Activated naive CD8-positive, alpha-beta T cell treated with anti-CD3 and anti-CD28 coated beads, Interleukin-2, amount 10 ng/mL, durations not matched to agents 7 days and 5 days (primary cell): ENCODE measurements around the gene SUCLG2. TPM values are rescaled to one million over a fixed set of nuclear protein-coding genes. Genes with fewer than 3 reads are reported as not detected.
"Not testable (repeated sequence)": the region's sequence is repeated elsewhere in the genome, so short reads cannot be mapped to it uniquely, and the experiment has no call there.

ENCODE experiments used
- ATAC-seq: fragments of 150-1000 bp; cut with Tn5 transposase; one replicate; pipeline ENCODE4 v1.10.0; 2021; ENCODE audit warnings: low read depth, moderate library complexity
- POLR2A ChIA-PET: fragments of 350-600 bp; sonication (Branson Sonifier 250); formaldehyde crosslinking; loops from one replicate; lab custom pipeline; 2021; ENCODE audit warnings: antibody characterized with exemption; lab: Charles Lee
- DNase-seq: peaks from one replicate; pipeline ENCODE4 v3.0.0; 2021
- H3K27ac Mint-ChIP-seq: one replicate; pipeline ENCODE4 v1.8.0; 2022; ENCODE audit warnings: mild to moderate bottlenecking, mixed read lengths
- H3K27me3 Mint-ChIP-seq: one replicate; pipeline ENCODE4 v1.8.0; 2022; ENCODE audit warnings: mild to moderate bottlenecking, moderate library complexity, mixed read lengths
- H3K36me3 Mint-ChIP-seq: one replicate; pipeline ENCODE4 v1.8.0; 2021; ENCODE audit warnings: mild to moderate bottlenecking, mixed read lengths
- H3K4me1 Mint-ChIP-seq: one replicate; pipeline ENCODE4 v1.8.0; 2021; ENCODE audit warnings: mixed read lengths
- H3K4me3 Mint-ChIP-seq: one replicate; pipeline ENCODE4 v1.8.0; 2022; ENCODE audit warnings: mild to moderate bottlenecking, moderate library complexity, mixed read lengths
- H3K9me3 Mint-ChIP-seq: one replicate; pipeline ENCODE4 v1.8.0; 2021; ENCODE audit warnings: mixed read lengths
- total RNA-seq, 2 experiments: library from RNA; stranded (reverse); gene quantifications; one replicate each; pipeline ENCODE4 v1.2.3, GENCODE V29; 2021

SUCLG2 gene
- total RNA-seq, 2 experiments from 2014 or later, result 64.0 to 68.2 TPM

- Mint-ChIP-seq H3K4me1 (peaks cover 12% of the 10 kb centered on the region), H3K36me3 (peaks cover 55% of the 10 kb centered on the region), H3K9me3 (no peaks in the 10 kb centered on the region), H3K27ac (no peak overlapping the region), H3K4me3 (no peak overlapping the region), H3K27me3 (no peaks in the 10 kb centered on the region)
- DNase-seq, result no peak
- ATAC-seq, result no peak
- POLR2A ChIA-PET, result interaction anchor here (0.6 kb wide), 1 partner anchor 124 kb away, joined by 7 read pairs; no protein-coding TSS in a partner anchor
Observed at GRCh38 chr3:67559029-67559605, 95.3 kb downstream of the SUCLG2 start.

DNA sequence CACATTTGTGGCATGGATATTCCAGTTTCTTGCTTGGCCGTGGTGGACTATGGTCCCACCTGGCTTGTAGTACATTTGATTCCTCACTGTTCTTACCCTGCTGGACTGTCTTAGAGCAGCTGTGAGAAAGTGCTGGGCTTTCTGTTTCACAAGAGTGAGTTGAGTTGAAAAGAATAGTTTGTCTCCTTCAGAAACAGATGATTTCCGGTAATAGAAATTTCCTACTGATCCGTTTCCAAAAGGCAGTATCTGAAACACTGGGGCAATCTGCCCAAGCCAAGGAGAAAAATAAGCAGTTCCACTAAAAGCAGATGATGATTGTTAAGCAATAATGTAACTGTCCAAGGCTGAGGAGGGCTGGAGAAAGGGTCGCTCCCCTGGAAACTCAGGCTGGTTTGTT, 96.0 kb downstream of the SUCLG2 start:
- Mint-ChIP-seq H3K4me3 (no peak overlapping the region), H3K36me3 (peaks cover 54% of the 10 kb centered on the region), H3K4me1 (peaks cover 12% of the 10 kb centered on the region), H3K27ac (no peak overlapping the region), H3K27me3 (no peaks in the 10 kb centered on the region), H3K9me3 (no peaks in the 10 kb centered on the region)
- ATAC-seq (no peak), DNase-seq (no peak)
- POLR2A ChIA-PET, result interaction anchor here (0.6 kb wide), 1 partner anchor 125 kb away, joined by 7 read pairs; no protein-coding TSS in a partner anchor

GRCh38 chr3:67557848-67558355, 96.5 kb downstream of the SUCLG2 start:
- peaks cover 12% of the 10 kb centered on the region for H3K4me1 Mint-ChIP-seq
- POLR2A ChIA-PET, result no interaction called here
- no peak for DNase-seq
- ATAC-seq, result no peak
- H3K27ac Mint-ChIP-seq, result no peak overlapping the region
- H3K36me3 Mint-ChIP-seq, result peaks cover 55% of the 10 kb centered on the region
- no peak overlapping the region for H3K4me3 Mint-ChIP-seq
- no peaks in the 10 kb centered on the region for H3K27me3 Mint-ChIP-seq
- no peaks in the 10 kb centered on the region for H3K9me3 Mint-ChIP-seq

DNA sequence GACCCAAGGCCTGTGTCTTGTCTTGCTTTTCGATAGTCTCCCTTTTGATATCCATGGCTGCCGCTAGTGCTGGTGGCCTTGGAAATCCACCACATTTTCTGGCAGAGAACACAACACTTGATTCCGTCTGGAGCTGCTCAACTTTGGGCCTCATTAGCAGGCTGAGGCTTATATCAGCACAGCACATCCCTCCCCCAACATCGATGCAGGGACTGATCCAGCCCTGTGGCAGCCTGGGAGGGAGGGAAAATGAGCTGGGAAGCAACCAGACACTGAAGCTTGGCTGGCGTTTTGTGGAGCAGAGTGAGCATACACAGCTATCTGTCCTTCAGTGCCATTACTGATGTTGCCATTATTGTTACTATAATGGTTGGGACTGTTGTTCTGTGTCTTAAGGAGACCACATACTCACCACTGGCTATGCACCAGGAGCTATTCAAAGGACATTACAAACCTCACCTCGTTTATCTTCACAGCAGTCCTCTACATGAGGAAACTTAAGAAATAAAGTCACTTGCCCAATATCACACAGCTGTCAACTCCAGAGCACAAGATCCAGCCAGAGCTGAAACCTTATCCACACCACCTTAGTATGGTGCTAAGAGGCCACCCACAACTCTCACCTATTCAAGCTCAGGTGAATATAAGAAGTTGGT, 102.9 kb downstream of the SUCLG2 start:
- DNase-seq (no peak), ATAC-seq (no peak)
- no peaks in the 10 kb centered on the region for H3K27me3 Mint-ChIP-seq
- POLR2A ChIA-PET, result no interaction called here
- no peaks in the 10 kb centered on the region for H3K9me3 Mint-ChIP-seq
- peaks cover 49% of the 10 kb centered on the region for H3K36me3 Mint-ChIP-seq
- no peak overlapping the region for H3K27ac Mint-ChIP-seq
- no peak overlapping the region for H3K4me3 Mint-ChIP-seq
- peaks cover 10% of the 10 kb centered on the region for H3K4me1 Mint-ChIP-seq

- Mint-ChIP-seq H3K27me3 (no peaks in the 10 kb centered on the region), H3K9me3 (no peaks in the 10 kb centered on the region), H3K27ac (no peak overlapping the region), H3K4me3 (no peak overlapping the region), H3K4me1 (peaks cover 6% of the 10 kb centered on the region), H3K36me3 (peaks cover 45% of the 10 kb centered on the region)
- POLR2A ChIA-PET, result no interaction called here
- no peak for DNase-seq
- ATAC-seq, result no peak
Observed at GRCh38 chr3:67550541-67550940, 103.9 kb downstream of the SUCLG2 start.

- POLR2A ChIA-PET, DNase-seq, H3K4me3 Mint-ChIP-seq, H3K27me3 Mint-ChIP-seq, ATAC-seq, H3K4me1 Mint-ChIP-seq, H3K27ac Mint-ChIP-seq: not testable (repeated sequence)
- Mint-ChIP-seq H3K9me3 (peaks cover 17% of the 10 kb centered on the region), H3K36me3 (peaks cover 57% of the 10 kb centered on the region)
Observed at GRCh38 chr3:67542502-67543250, 111.7 kb downstream of the SUCLG2 start.

DNA sequence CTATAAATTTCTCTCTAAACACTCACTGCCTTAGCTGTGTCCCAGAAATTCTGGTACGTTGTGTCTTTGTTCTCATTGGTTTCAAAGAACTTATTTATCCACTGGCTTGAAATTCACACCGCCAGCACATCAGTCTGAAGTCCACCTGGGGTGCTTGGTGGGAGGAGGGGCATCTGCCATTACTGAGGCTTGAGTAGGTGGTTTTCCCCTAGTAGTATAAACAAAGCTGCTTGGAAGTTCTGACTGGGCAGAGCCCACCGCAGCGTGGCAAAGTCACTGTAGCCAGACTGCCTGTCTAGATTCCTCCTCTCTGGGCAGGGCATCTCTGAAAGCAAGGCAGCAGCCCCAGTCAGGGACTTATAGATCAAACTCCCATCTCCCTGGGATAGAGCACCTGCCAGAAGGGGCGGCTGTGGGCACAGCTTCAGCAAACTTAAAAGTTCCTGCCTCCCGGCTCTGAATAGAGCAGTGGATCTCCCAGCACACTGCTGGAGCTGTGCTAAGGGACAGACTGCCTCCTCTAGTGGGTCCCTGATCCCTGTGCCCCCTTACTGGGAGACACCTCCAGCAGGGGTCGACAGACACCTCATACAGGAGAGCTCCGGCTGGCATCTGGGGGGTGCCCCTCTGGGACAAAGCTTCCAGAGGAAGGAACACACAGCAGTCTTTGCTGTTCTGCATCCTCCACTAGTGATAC, 114.1 kb downstream of the SUCLG2 start:
- H3K36me3 Mint-ChIP-seq, result peaks cover 55% of the 10 kb centered on the region
- DNase-seq, result no peak
- H3K4me3 Mint-ChIP-seq, result no peak overlapping the region
- H3K27me3 Mint-ChIP-seq, result no peaks in the 10 kb centered on the region
- POLR2A ChIA-PET, result no interaction called here
- peaks cover 18% of the 10 kb centered on the region for H3K9me3 Mint-ChIP-seq
- no peak for ATAC-seq
- no peak overlapping the region for H3K27ac Mint-ChIP-seq
- peaks cover 6% of the 10 kb centered on the region for H3K4me1 Mint-ChIP-seq

DNA sequence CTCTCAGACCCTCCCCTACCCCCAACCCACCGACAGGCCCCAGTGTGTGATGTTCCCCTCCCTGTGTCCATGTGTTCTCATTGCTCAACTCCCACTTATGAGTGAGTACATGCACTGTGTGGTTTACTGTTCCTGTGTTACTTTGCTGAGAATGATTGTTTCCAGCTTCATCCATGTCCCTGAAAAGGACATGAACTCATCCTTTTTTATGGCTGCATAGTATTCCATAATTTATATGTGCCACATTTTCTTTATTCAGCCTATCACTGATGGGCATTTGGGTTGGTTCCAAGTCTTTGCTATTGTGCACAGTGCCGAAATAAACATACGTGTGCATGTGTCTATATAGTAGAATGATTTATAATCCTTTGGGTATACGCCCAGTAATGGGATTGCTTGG, 117.2 kb downstream of the SUCLG2 start:
- H3K4me3 Mint-ChIP-seq, H3K27ac Mint-ChIP-seq, H3K27me3 Mint-ChIP-seq, H3K4me1 Mint-ChIP-seq, DNase-seq, ATAC-seq, POLR2A ChIA-PET: not testable (repeated sequence)
- Mint-ChIP-seq H3K36me3 (peaks cover 45% of the 10 kb centered on the region), H3K9me3 (peaks cover 17% of the 10 kb centered on the region)

DNA sequence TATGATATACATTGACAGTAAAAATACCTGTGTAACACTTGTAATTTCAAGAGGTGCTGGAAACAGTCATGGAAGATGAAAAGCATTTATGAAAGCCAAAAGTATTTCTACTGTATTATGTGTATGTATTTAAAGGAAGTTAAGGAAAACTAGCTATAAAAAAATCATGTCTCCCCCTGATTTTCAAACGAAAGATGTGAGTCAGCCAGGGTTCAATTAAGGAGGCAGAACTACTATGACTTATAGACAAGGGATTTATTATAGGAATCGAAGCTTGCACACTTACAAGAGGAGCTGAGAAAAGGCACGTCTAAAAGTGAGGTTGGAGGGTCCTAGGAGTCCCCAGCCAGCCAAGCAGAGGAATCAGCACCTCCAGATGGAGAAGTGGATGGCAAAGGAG, 119.4 kb downstream of the SUCLG2 start:
- POLR2A ChIA-PET, result no interaction called here
- Mint-ChIP-seq H3K4me3 (no peak overlapping the region), H3K9me3 (peaks cover 13% of the 10 kb centered on the region), H3K27ac (no peak overlapping the region), H3K36me3 (peaks cover 34% of the 10 kb centered on the region), H3K4me1 (peaks cover 7% of the 10 kb centered on the region), H3K27me3 (no peaks in the 10 kb centered on the region)
- DNase-seq (no peak), ATAC-seq (no peak)

GRCh38 chr3:67534594-67534993, 119.8 kb downstream of the SUCLG2 start:
- DNase-seq (no peak), ATAC-seq (no peak)
- no peak overlapping the region for H3K4me3 Mint-ChIP-seq
- peaks cover 30% of the 10 kb centered on the region for H3K36me3 Mint-ChIP-seq
- no peak overlapping the region for H3K27ac Mint-ChIP-seq
- peaks cover 13% of the 10 kb centered on the region for H3K9me3 Mint-ChIP-seq
- H3K27me3 Mint-ChIP-seq, result no peaks in the 10 kb centered on the region
- peaks cover 7% of the 10 kb centered on the region for H3K4me1 Mint-ChIP-seq
- POLR2A ChIA-PET, result no interaction called here

DNA sequence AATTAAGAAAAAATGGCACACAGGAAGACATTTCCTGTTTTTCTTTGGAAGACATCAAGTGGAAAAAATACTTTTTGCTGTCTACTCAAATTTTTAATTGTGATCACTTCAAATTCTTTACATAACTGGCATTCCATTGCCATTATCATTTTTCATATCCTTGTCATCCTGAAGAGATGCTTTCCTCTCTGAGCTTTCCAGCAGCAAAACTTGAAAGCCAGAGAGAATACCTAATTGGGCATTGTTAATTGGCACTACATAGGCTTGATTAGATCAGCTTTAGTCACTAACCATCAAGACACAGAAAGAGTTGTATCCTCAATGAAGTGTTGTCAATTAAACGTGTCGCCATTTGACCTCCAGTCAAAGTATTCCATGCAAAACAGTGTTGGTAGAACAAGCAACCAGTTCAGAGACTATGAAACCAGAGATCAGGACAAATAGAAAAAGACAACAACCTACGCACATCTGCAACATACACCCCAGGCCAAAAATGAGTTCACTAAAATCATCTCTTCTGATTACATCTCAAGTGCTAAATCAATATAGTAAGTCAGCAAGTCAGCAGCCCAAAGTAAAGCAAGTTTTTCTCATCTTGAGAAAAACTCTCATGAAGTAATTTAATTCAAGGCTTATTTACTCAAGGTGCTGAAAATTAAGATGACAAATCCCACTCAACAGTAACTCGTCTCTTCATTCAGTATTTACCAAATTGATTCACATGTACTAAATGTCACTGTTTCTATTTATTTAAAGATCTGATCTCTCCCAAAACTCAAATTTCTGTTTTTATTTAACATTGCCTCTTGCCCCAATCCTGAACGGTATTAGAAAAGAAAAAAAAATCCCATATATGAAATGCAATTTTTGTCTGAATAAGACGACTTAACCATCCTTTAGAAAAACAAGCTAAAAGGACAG, 123.0 kb downstream of the SUCLG2 start:
- Mint-ChIP-seq H3K9me3 (peaks cover 2% of the 10 kb centered on the region), H3K4me1 (peaks cover 9% of the 10 kb centered on the region), H3K27me3 (no peaks in the 10 kb centered on the region), H3K27ac (no peak overlapping the region), H3K36me3 (peaks cover 39% of the 10 kb centered on the region), H3K4me3 (no peak overlapping the region)
- POLR2A ChIA-PET, result no interaction called here
- no peak for DNase-seq
- ATAC-seq, result no peak

- Mint-ChIP-seq H3K4me3 (no peak overlapping the region), H3K27me3 (no peaks in the 10 kb centered on the region), H3K4me1 (peaks cover 6% of the 10 kb centered on the region), H3K27ac (no peak overlapping the region), H3K9me3 (peaks cover 5% of the 10 kb centered on the region), H3K36me3 (peaks cover 45% of the 10 kb centered on the region)
- no peak for ATAC-seq
- DNase-seq, result no peak
- POLR2A ChIA-PET, result no interaction called here
Observed at GRCh38 chr3:67529915-67530314, 124.5 kb downstream of the SUCLG2 start.
